SK-N-SH (cell line): ENCODE results near the gene GALNT14.

Experiments used
- EZH2phosphoT487 ChIP-seq: fragments of 200-600 bp; sonication (generic); IDR thresholded peaks from 2 replicates; pipeline ENCODE4 v1.6.1; 2017; ENCODE audit warnings: low read depth, mixed run types, mild to moderate bottlenecking, antibody characterized with exemption, moderate library complexity, borderline replicate concordance
- JUND ChIP-seq: IDR thresholded peaks from 2 replicates; pipeline ENCODE4 v1.4.0; 2012
- NFIC ChIP-seq: IDR thresholded peaks from 2 replicates; pipeline ENCODE4 v1.4.0; 2012; ENCODE audit warnings: borderline replicate concordance
- POLR2AphosphoS5 ChIP-seq: IDR thresholded peaks from 2 replicates; pipeline ENCODE4 v1.6.1; 2012; ENCODE audit warnings: low read depth, low read length
- USF2 ChIP-seq: fragments of 150-350 bp; IDR thresholded peaks from 2 replicates; pipeline ENCODE4 v1.6.1; 2017; ENCODE audit warnings: antibody characterized with exemption, low read length, low read depth, borderline replicate concordance
- YY1 ChIP-seq: IDR thresholded peaks from 2 replicates; pipeline ENCODE4 v1.4.0; 2012; ENCODE audit warnings: low read depth, mild to moderate bottlenecking
- TF ChIP-seq, protein P1 (sequence below): IDR thresholded peaks from 2 replicates; pipeline ENCODE4 v1.4.0; 2012; ENCODE audit warnings: low read depth
- TF ChIP-seq, protein P2 (sequence below): fragments of 200-600 bp; sonication (generic); IDR thresholded peaks from 2 replicates; pipeline ENCODE4 v1.6.1; 2017; ENCODE audit warnings: antibody characterized with exemption, mild to moderate bottlenecking, moderate library complexity
- TF ChIP-seq, protein P3 (sequence below): IDR thresholded peaks from 2 replicates; pipeline ENCODE4 v1.4.0; 2012; ENCODE audit warnings: low read depth, borderline replicate concordance

DNA sequence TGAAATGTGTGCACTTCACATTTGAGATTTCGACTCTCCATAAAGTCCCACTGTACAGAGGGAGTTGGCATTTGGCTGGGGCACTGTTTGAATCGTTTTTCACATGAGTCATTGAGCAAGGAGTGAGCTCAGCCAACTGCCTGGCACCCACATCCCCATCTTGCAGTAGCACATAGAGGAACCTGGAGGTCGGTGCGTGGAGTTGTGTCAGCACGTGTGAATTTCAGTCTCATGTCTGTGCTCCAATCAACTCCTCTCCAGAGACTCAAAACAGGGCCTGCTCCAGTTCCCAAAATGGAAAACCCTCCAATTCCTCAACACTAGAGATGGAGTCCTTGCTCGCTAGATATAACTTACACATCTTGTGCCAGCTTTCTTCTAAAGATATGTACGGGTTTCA, 204.2 kb downstream of the GALNT14 start:
- TF ChIP-seq, protein P1, sequence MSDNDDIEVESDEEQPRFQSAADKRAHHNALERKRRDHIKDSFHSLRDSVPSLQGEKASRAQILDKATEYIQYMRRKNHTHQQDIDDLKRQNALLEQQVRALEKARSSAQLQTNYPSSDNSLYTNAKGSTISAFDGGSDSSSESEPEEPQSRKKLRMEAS: no peak
- no peak for TF ChIP-seq EZH2phosphoT487
- TF ChIP-seq, protein P2, sequence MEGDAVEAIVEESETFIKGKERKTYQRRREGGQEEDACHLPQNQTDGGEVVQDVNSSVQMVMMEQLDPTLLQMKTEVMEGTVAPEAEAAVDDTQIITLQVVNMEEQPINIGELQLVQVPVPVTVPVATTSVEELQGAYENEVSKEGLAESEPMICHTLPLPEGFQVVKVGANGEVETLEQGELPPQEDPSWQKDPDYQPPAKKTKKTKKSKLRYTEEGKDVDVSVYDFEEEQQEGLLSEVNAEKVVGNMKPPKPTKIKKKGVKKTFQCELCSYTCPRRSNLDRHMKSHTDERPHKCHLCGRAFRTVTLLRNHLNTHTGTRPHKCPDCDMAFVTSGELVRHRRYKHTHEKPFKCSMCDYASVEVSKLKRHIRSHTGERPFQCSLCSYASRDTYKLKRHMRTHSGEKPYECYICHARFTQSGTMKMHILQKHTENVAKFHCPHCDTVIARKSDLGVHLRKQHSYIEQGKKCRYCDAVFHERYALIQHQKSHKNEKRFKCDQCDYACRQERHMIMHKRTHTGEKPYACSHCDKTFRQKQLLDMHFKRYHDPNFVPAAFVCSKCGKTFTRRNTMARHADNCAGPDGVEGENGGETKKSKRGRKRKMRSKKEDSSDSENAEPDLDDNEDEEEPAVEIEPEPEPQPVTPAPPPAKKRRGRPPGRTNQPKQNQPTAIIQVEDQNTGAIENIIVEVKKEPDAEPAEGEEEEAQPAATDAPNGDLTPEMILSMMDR: no peak
- no peak for TF ChIP-seq POLR2AphosphoS5
- TF ChIP-seq NFIC: no peak
- TF ChIP-seq, protein P3, sequence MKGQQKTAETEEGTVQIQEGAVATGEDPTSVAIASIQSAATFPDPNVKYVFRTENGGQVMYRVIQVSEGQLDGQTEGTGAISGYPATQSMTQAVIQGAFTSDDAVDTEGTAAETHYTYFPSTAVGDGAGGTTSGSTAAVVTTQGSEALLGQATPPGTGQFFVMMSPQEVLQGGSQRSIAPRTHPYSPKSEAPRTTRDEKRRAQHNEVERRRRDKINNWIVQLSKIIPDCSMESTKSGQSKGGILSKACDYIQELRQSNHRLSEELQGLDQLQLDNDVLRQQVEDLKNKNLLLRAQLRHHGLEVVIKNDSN: no peak
- TF ChIP-seq JUND: no peak
- TF ChIP-seq YY1: no peak
- no peak for TF ChIP-seq USF2
